RWPE2 (cell line): ENCODE measurements around the gene TMX4.
A peak's percentile ranks its signal among the peaks of the same experiment; 100 is the strongest.

Source experiments
- ATAC-seq: fragments of 200-7000 bp; cut with Tn5 transposase; 3 replicates; pipeline ENCODE4 v1.9.1; 2021; ENCODE audit warnings: low read depth
- DNase-seq: peaks from one replicate; pipeline ENCODE4 v3.0.0-alpha.2; 2020; ENCODE audit warnings: low spot score
- H3K27ac ChIP-seq: fragments of 450-650 bp; 2 replicates; pipeline ENCODE4 v1.5.1; 2017; ENCODE audit warnings: mild to moderate bottlenecking; ENCODE audit not compliant: poor library complexity, severe bottlenecking
- H3K27me3 ChIP-seq: fragments of 250-450 bp; sonication (Bioruptor Pico); 2 replicates; pipeline ENCODE4 v1.5.1; 2021; ENCODE audit warnings: mild to moderate bottlenecking, moderate library complexity; ENCODE audit not compliant: insufficient read depth, poor library complexity, severe bottlenecking
- H3K36me3 ChIP-seq: fragments of 250-450 bp; sonication (Bioruptor Pico); 2 replicates; pipeline ENCODE4 v1.5.1; 2020; ENCODE audit warnings: low read depth, mild to moderate bottlenecking, moderate library complexity
- H3K4me1 ChIP-seq: fragments of 250-450 bp; sonication (Bioruptor Pico); 2 replicates; pipeline ENCODE4 v1.5.1; 2021; ENCODE audit warnings: mild to moderate bottlenecking, moderate library complexity; ENCODE audit not compliant: insufficient read depth, poor library complexity, severe bottlenecking
- H3K4me3 ChIP-seq: fragments of 250-450 bp; sonication (Bioruptor Pico); 2 replicates; pipeline ENCODE4 v1.5.1; 2021; ENCODE audit warnings: mild to moderate bottlenecking, moderate library complexity; ENCODE audit not compliant: severe bottlenecking
- H3K9me3 ChIP-seq: fragments of 250-450 bp; sonication (Bioruptor Pico); 2 replicates; pipeline ENCODE4 v1.5.1; 2021; ENCODE audit warnings: mild to moderate bottlenecking, moderate library complexity; ENCODE audit not compliant: severe bottlenecking
- TF ChIP-seq, protein P1 (sequence below): fragments of 450-650 bp; IDR thresholded peaks from one replicate; pipeline ENCODE4 v1.5.1; 2017; ENCODE audit warnings: mild to moderate bottlenecking, moderate library complexity; ENCODE audit not compliant: poor library complexity, severe bottlenecking

TMX4 gene

DNA sequence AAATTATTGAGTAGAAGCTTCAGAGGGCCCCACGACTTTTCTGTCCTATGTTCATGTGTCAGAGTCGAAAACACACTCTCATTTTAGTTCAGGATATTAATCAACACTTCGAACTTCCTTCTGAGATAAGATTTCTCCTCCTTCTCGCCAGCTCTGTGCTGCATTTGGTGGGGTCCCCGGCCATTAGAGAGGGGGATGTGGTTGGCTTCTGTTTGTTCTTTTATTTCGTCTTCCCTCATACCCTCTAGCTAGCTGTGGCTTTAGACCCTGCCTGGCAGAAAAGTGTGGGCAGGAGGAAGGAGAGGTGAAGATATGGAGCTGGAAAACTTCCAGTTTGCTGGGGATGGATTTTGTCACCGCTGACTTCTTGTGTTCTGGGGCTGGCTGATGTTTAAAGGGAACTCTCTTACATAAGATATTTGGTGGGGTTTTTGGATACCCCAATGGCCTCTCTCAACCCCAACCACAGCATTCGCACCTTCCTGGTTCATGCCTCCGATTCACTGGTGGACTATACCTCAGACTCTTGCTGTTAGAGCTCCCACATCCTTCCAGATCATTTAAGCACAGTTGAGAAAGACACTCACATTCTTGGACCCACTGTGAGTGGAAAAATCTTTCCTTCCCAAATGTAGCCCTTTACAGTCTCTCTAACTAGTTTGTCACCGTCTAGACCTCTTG, 30.7 kb upstream of the TMX4 start:
- TF ChIP-seq, protein P1, sequence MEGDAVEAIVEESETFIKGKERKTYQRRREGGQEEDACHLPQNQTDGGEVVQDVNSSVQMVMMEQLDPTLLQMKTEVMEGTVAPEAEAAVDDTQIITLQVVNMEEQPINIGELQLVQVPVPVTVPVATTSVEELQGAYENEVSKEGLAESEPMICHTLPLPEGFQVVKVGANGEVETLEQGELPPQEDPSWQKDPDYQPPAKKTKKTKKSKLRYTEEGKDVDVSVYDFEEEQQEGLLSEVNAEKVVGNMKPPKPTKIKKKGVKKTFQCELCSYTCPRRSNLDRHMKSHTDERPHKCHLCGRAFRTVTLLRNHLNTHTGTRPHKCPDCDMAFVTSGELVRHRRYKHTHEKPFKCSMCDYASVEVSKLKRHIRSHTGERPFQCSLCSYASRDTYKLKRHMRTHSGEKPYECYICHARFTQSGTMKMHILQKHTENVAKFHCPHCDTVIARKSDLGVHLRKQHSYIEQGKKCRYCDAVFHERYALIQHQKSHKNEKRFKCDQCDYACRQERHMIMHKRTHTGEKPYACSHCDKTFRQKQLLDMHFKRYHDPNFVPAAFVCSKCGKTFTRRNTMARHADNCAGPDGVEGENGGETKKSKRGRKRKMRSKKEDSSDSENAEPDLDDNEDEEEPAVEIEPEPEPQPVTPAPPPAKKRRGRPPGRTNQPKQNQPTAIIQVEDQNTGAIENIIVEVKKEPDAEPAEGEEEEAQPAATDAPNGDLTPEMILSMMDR: no peak
- ATAC-seq (no peak), DNase-seq (no peak)
- Histone ChIP-seq H3K36me3 (no peaks in the 10 kb centered on the region), H3K27ac (no peak overlapping the region), H3K4me1 (no peaks in the 10 kb centered on the region), H3K9me3 (no peaks in the 10 kb centered on the region), H3K4me3 (no peak overlapping the region), H3K27me3 (peaks cover 3% of the 10 kb centered on the region)

- Histone ChIP-seq H3K27ac (no peak overlapping the region), H3K4me1 (no peaks in the 10 kb centered on the region), H3K36me3 (no peaks in the 10 kb centered on the region), H3K27me3 (peaks cover 3% of the 10 kb centered on the region), H3K9me3 (no peaks in the 10 kb centered on the region), H3K4me3 (no peak overlapping the region)
- no peak for DNase-seq
- ATAC-seq: no peak
- TF ChIP-seq, protein P1: no peak
These were observed 29.7 kb upstream of the TMX4 start for GRCh38 chr20:8049310-8049709.

DNA sequence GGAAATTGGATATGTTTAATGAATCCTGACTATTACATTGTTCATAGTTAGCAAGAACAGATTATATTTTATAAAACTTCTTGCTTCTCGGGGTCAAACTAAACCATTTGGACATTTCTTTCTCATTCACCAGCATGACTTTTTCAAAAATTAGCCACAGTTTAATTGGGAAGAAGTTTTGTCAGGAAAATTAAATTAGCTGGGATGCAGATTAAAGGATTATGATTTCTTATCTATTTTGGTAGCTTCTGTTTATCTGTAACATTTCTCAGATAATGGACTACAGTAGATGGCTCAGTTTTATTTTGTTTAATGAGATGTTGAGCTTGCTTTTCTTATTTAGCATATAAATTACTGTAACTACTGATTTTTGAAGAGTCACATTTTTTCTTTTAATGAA, 26.4 kb upstream of the TMX4 start:
- H3K9me3 ChIP-seq: no peaks in the 10 kb centered on the region
- peaks cover 7% of the 10 kb centered on the region for H3K27me3 ChIP-seq
- ATAC-seq (no peak), DNase-seq (no peak)
- no peak overlapping the region for H3K4me3 ChIP-seq
- H3K36me3 ChIP-seq: no peaks in the 10 kb centered on the region
- no peaks in the 10 kb centered on the region for H3K4me1 ChIP-seq
- TF ChIP-seq, protein P1: no peak
- no peak overlapping the region for H3K27ac ChIP-seq

DNA sequence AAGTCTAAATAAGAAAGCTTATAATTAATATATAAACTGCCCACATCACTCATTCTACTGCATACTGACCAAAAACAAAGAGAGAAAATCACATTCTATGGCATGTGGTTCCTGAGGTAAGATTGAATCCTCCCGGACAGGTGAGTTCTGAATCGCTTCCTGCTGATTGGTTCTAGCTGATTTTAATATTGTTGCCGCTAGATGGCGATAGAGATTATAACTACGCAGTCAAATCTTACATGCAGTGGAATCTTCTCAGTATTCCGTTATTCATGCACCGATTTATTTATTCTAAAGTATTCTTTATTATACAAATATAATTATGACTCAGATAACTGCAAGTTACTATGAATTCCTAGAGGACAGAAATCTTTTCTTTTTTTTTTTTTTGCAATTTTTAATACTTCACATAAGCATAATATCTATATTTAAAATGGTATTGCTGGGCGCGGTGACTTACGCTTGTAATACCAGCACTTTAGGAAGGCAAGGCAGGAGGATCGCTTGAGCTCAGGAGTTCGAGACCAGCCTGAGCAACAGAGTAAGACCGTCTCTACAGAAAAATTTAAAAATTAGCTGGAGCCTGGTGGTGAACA, 24.2 kb upstream of the TMX4 start:
- TF ChIP-seq, protein P1: peak; percentile 92
- no peaks in the 10 kb centered on the region for H3K9me3 ChIP-seq
- no peak overlapping the region for H3K27ac ChIP-seq
- H3K4me1 ChIP-seq: no peaks in the 10 kb centered on the region
- DNase-seq: no peak
- peak; percentile 76; the same call in 2 of the 3 replicates for ATAC-seq
- no peaks in the 10 kb centered on the region for H3K36me3 ChIP-seq
- H3K4me3 ChIP-seq: no peak overlapping the region
- H3K27me3 ChIP-seq: peaks cover 7% of the 10 kb centered on the region

DNA sequence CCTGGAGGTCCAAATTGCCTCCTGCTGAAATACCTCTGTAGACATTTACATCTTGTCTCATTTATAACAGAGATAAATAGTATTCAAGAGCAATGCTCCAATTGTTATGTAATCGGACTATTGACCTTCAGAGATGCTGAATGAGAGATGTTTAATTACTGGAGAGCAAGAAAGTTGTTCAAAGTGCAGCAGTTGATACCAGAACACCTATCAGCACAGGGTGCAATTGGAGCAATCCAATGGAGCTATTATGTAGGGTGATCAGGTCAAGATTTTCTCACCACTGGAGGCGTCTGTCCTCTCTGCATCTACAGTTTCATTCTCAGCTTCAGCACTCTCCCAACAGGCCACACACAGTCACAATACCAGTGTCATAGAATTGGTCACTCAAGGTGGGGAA, 19.5 kb upstream of the TMX4 start:
- ATAC-seq: no peak
- TF ChIP-seq, protein P1: no peak

More for the DNA sequence above, 19.5 kb upstream of the TMX4 start:
- peaks cover 4% of the 10 kb centered on the region for H3K27me3 ChIP-seq
- no peak overlapping the region for H3K27ac ChIP-seq
- H3K9me3 ChIP-seq: no peaks in the 10 kb centered on the region
- H3K4me1 ChIP-seq: no peaks in the 10 kb centered on the region
- no peaks in the 10 kb centered on the region for H3K36me3 ChIP-seq
- DNase-seq: no peak
- no peak overlapping the region for H3K4me3 ChIP-seq
